GM21825 (cell line): ENCODE measurements around the gene PTPN9.
A peak's percentile ranks its signal among the peaks of the same experiment; 100 is the strongest.
"Not testable (repeated sequence)": the region's sequence is repeated elsewhere in the genome, so short reads cannot be mapped to it uniquely, and the experiment has no call there.

Experiments
- ATAC-seq: cut with Tn5 transposase; IDR thresholded peaks from one replicate; pipeline ENCODE4 v1.9.1; 2021; ENCODE audit warnings: mild to moderate bottlenecking, moderate library complexity; ENCODE audit not compliant: unreplicated experiment

The PTPN9 gene

DNA sequence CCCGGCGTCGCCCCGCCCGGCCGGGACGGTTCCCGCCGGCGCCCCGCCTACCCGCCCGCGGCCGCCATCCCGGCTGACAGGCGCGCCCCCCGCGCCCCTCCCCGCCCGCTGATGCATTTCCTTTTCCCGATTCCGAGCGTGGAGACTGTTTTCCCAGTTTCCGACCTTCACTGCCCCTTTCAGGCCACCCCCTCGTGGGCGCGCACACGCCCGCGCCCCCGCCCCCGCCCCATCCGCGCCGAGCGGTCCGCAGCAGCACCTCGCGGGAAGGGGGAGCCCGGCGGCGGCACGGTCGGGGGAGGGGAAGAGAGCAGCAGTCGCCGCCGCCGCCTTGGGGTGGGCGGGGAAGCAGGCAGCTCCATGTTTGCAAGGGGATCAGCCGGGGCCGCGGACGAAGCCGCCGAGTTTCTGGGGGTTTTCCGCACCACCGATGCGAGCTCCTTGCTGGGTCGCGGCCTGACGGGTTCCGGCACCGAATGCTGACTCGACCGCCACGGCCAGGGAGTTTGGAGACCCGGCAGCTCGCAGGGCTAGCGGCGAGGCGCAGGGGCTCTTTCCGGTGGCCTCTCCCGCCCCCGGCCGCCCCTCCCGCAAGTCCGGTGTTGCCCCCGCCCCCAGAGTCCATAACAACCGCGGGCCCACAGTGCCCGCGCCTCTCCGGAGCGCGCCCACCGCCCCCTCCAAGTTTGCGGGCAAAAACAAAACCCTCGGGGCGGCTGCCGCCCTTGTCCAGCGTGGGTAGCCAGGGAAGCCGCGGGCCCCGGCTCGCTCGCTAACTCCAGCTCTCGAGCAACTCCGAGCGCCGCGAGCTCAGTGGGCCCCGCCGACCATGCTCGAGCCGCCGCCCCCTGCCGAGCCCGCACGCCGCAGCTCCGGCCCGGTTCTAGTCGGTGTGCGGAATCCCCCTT lies 124.4 kb downstream of the PTPN9 start:
- ATAC-seq: no peak

DNA sequence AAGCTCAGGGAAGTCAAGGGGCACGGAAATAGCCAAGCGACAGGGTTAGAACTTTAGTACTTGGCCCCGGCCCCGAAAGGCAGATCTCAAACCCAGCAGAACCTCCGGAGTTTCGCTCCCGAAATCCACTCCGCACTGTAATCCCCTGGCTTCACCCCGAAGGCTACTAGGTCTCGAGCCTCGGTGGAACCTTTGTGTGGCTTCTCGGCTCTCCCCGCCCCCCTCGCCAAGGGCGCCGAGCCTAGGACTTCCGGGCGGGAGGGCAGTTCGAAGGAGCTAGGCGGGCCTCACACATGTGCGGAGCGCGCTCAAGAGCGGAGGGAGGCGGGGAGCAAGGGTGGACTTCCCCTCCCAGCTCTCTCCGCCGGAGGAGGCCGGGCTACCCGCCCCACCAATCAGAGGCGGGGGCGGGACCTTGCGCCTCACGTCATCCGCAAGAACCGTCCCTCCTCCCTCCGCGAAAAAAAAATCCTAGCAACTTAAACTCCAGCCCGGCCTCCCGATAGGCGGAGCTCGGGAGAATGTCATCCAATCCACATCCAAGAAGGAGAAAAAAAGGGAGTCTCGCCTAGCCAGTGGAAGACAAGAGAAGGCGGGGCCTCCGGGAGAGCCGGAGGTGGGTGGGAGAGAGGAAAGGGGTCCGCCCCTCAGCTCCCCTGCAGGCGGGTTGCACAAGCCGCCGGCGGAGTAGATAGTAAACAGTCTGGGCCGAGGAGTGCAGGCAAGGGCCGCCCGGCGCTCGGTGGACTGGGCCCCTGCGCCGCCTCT lies 125.2 kb downstream of the PTPN9 start:
- ATAC-seq: peak; percentile 30

DNA sequence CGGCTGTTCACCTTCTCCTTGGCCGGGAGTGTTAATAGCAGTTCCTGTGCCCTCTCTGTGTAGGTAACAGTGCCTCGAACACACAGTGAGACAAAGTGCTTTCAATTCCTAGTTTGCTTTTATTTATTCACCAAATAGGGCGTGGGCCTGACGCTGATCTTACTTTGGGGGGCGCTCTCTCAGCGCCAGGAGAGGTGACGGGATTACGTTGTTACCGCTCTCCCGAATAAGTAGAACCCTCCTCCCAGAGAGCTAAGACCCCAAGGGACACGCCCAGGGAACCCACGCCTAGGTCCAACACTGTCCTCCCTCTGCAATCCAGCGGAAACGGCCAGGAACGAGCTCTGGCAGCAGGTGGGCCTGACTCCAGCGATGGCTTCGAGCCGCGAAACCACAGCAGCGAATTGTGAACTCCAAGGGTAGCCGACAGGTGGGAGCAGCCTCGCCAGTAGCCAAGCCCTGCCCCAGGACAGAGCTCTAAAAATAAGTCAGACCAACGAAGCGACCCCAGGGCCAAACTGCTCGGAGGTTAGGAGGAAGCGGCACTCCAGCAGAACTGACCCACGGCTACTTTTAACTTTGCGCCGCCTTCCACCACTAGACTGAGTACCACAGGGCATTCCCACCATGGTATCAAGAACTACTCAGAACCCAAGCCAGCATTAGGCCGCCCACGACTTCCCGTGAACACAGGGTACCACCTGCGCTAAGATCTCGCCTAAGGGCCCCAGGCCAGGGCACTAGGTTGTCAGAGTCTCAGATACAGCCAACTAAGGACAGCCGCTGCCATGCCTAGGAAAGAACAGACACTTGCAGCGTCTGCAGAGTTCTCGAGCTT lies 126.0 kb downstream of the PTPN9 start:
- ATAC-seq: no peak

DNA sequence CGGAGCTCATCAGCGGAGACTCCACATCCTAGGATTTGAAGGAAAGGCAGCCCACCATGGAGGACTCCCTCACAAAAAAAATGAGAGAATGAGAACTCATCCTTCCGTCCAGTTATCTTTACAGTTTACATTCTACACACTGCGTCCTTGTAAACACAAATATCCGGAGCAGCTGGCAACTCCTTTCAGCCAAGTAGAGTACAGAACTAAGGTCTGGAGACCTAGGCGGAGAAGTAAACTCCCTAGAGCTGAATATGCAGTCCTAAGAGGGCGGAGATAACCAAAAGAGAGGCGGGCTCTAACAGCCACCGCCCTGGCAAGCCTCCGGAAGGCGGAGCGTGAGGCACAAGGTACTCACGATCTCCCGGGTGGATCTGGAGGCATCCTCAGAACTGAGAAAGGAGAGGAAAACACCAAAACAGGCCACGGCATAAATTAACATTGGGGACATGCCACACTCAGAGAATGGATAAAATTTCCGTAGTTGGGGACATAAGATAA lies 126.7 kb downstream of the PTPN9 start:
- no peak for ATAC-seq

DNA sequence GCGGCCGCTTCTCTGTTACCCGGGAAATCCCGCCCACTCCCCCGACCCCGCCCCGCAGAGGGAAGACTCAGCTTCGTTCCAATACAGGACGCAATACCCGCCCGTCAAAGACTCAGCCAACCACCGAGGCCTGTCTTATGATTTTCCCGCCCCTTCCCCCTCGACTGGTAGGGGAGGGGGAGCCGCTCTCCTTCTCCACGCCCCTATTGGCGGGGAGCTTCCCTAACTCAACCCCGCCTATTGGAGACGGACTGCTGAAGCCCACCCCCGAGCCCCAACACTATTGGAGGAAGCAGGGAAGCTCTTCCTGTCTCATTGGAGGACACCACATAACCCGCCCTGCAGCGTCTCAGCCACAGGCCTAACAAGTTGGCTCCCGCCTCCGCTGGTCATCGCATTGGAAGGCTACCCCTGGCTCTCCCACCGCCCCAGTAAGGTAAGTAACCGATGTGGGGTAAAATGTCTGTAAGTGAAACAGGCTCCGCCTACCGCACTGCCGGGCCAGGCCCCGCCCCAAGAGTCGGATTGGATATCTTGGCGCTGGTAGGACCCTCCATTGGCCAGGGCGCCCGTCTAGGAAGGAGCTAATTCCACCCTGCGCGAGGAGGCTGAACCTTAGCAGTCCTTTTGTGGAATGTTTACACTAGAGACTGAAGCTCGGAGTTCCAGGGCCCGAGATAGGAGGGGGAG lies 127.3 kb downstream of the PTPN9 start, which contains the start of gene SIN3A:
Gene SIN3A, minus strand, starts transcription at position 17 of the 690 bp plus-strand sequence. CDS start 21,315 bp downstream, outside the sequence.
- ATAC-seq: peak; percentile 39

DNA sequence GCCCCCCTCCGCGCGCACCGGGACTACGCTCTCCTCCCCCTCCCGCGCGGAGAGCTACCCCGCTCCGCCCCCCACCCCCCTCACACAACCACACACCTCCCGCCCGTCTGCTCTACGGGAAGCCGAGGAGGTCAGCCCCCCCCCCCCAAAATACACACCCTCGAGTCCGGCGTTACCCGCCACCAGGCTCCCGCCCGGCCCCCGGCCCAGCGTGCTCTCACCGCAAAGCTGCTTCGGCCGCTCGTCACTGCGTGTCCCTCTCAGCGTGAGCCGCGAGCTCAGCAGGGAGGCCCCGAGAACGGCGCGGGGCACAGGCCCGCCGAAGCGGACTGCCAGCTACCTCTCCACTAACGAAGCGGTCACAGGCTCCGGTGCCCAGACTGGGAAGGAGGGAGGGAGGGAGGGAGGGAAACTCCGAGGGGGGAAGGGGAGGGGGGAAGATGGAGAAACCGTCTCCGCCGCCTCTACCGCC lies 127.9 kb downstream of the PTPN9 start:
- no peak for ATAC-seq

DNA sequence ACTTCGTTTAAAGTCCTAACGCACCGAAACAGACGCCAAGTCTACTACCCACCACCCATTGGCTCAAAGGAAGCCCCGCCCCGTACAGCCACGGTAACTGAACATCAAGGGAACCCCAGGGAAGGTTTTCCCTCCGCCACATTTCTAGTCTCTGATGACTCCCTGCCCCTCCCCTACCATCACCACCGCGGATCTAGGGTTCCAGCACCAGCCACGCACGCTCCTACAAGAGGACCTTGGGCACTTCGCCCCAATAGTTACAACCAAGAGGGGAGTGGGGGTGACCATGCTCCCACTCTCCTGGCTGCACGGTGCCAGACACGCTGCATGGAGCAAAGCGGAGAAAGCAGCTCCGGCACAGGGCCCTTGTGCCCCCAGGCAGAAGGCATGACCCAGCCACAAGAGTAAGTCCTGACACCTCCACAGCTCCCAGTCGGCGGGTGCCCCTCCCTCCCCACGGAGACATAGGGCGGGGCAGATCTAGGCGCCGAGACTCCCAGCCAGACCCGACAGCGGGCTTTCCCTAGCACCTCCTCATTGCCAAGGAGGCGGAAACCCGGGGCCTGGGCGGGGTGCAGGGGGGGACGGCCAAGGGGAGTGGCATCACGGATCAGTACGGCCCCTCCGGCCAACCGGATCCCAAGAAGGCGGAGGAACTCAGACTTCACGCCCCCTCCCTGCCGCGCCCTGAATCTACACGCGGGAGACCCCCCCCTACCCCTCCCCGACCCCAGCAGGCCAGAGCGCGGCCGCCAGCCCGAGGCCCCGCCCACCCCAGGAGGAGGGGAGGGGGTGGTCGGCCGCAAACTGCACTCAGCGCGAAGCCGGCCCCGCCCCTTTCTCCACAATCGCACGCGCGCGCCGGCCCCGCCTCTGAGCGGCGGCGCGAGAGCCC lies 128.6 kb downstream of the PTPN9 start:
- ATAC-seq: peak; percentile 14

DNA sequence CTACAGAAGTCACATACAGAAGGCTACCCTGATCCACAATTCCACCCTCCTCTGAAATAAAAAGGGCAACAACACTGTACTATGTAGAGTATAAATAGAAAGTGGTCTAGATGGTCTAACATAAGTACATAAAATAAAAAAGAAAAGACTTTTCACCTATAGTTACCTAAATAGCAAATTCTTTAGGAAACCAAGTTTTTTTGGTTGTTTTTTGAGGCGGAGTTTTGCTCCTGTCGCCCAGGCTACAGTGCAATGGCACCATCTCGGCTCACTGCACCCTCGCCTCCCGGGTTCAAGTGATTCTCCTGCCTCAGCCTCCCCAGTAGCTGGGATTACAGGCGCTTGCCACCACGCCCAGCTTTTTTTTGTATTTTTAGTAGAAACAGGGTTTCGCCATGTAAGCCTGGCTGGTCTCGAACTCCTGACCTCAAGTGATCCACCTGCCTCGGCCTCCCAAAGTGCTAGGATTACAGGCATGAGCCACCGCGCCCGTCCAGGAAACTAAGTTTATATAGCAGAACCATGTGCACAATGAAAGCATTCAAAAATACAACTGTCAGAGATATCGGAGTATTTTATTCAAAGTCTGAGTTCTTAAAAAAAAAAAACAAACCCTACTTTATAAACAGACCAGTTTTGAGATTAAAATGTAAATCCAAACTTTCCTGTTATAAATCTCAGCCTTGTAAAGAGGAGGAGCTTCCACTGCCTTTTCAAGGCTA lies 129.4 kb downstream of the PTPN9 start:
- ATAC-seq: no peak

DNA sequence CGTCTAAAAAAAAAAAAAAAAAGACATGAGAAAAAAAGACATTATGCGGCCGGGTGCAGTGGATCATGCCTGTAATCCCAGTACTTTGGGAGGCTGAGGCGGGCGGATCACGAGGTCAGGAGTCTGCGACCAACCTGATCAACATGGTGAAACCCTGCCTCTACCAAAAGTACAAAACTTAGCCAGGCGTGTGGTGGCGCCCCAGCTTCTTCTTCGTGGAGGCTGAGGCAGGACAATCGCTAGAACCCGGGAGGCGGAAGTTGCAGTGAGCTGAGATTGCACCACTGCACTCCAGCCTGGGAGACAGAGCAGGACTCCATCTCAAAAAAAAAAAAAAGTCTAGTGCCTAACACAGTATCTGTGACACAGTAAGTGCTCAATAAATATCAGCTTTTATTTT lies 130.9 kb downstream of the PTPN9 start:
- ATAC-seq: not testable (repeated sequence)

DNA sequence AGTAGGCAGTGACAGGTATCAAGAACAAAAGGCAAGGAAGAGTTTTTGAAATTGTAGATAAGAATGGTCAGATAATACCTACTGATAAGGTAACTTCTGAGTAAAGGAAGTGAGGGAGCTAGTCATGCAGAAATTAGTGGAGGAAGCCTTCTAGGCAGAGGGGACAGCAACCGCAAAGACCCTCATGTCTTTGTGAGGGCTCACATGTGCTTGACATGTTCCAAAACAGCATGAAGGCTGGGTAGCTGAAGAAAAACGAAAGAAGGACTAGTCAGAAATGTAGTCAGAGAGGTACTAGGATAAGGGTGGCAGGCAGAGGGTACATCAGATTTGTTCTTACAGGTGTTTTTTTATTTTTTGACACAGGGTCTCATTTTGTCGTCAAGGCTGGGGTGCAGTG lies 133.0 kb downstream of the PTPN9 start:
- no peak for ATAC-seq

DNA sequence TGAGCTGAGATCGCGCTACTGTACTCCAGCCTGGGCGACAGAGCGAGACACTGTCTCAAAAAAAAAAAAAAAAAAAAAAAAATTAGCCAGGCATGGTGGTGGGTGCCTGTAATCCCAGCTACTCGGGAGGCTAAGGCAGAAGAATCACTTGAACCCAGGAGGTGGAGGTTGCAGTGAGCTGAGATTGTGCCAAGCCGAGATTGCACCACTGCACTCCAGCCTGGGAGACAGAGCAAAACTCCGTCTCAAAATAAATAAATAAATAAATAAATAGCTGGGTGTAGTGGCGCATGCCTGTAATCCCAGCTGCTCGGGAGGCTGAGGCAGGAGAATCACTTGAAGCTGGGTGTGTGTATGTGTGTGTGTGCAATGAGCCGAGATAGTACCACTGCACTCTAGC lies 133.8 kb downstream of the PTPN9 start:
- ATAC-seq: not testable (repeated sequence)

DNA sequence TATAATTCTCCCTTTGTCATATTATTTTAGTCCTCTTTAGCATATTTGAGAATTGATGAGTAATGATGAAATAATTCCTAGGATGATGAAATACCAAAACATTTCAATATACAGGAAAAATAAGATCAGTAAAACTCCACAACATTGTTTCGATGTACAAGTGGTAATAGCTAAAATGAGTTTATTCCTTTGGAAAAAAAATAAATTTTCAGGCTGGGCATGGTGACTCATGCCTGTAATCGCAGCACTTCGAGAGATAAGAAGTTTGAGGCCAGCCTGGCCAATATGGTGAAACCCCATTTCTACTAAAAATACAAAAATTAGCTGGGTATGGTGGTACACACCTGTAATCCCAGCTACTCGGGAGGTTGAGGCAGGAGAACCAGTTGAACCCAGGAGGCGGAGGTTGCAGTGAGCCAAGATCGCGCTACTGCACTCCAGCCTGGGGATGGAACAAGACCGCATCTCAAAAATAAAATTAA lies 135.1 kb downstream of the PTPN9 start:
- not testable (repeated sequence) for ATAC-seq

DNA sequence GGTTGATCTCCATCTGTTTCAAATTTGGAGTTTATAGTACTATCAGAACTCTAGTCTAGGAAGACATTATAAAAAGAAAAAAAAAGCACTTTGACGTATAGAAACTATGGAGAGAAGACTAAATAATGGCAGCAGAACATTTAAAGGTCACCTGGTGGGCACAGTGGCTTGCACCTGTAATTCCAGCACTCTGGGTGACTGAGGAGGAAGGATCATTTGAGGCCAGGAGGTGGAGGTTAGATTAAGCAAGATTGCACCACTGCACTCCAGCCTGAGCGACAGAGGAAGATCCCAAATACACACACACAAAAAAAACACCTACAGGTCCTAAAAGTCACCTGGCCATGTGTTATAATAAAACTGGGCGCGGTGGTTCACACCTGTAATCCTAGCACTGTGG lies 141.4 kb downstream of the PTPN9 start:
- ATAC-seq: no peak

DNA sequence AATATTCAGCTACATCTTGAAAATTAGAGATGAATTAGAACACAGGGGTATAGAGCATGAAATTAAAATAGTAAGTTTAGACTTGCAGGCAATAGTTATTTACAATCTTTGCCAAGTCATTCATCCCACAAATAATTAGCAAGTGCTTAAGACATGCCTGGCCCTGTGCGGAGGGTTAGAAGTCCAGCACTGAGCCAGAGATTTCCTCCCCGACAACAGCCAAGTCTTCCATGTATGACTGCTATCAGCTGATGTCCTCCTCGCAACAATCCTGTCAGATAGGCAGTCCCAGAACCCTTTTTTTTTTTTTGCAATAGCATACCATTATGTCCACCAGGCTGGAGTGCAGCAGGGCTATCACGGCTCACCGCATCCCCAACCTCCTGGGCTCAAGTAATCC lies 142.2 kb downstream of the PTPN9 start:
- ATAC-seq: no peak

DNA sequence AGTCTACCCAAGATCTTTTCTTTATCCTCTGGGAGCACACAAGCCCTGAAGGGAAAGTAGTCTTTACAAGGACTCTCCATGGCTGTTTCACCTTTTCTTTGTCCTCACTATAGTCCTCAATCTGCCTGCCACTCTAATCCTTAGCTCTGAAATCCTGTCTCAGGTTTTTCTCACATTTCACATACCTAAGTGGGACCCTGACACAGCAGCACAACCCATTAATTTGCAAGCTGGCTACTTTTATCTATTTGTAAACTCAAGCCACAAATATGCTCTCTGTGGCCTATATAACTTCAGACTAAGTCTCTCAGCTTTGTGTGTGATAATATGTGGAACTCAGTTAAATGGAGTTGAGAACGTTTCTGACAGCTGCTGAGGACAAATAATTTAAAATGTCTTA lies 147.4 kb downstream of the PTPN9 start:
- ATAC-seq: no peak

DNA sequence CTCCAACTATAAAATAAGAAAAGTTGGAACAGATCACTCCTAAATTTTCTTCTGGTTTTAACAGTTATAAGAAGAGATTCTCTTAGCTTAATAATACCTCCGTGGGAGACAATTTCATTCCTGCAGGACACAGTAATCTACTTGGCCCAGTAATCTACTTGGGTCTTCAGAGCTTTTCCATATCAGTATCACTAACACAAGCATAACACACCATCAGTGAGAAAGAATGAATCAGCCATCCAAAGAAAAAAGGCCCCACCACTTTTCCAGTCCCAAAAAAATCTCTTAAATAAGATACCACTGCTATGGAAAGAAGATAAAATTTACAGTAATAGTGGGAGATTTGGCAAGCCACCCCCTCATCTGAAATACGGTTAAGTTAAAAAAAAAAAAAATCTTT lies 147.8 kb downstream of the PTPN9 start:
- no peak for ATAC-seq

DNA sequence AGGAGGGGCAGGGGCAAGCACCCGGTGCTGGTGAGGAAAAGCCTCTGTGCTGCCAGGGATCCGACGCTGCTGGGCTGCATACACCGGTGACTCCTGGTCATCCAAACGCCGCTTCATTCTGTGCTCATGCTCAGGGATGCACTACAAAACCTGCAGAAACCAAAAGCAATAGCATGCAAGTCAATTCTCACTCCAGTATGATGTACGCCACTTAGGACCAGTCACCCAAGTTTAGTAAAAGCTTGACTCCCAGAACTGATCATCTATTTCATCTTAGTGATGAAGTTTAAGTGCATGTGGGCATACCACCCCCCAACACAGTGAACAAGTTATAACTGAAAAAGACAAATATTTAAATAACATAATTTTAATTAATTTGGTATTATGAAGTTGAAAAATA lies 148.9 kb downstream of the PTPN9 start:
- ATAC-seq: no peak

DNA sequence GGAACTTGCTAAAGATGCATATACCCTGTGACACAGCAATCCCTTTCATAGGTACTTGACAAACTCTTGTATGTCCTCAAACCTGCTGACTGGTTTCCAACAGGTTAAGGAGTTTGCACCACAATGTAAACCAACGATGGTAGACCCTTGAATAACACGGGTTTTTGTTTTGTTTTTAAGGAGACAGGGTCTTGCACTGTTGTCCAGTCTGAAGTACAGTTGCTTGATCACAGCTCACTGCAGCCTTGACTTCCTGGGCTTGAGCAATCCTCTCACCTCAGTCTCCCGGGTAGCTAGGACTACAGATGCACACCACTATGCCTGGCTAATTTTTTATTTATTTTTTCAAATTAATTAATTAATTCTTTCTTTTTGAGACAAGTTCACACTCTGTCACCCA lies 151.0 kb downstream of the PTPN9 start:
- ATAC-seq: no peak
